ENCODE measurements around the gene DNMT3A. TPM values are rescaled to one million over a fixed set of nuclear protein-coding genes. Genes with fewer than 3 reads are reported as not detected.
"Not testable (repeated sequence)": the region's sequence is repeated elsewhere in the genome, so short reads cannot be mapped to it uniquely, and the experiment has no call there.

Gene DNMT3A
- total RNA-seq, 2 experiments from 2014 or later: 43.2 to 45.5 TPM

DNA sequence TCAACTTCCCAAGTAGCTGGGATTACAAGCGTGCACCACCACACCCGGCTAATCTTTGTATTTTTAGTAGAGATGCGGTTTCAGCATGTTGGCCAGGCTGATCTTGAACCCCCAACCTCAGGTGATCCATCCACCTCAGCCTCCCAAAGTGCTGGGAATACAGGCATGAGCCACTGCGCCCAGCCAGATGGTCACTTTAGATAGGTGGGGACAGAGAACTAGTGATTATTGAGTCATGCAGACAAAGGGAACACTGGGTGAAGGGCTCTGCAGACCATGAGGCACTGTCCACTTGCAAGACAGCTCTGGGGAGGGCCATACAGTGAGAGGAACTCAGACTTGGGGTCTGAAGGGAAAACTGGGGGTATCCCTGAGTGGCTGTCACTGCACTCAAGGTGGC, 114.9 kb downstream of the DNMT3A start:
- no peaks in the 10 kb centered on the region for H3K36me3 Mint-ChIP-seq (ENCODE audit: low read depth)
- CTCF ChIA-PET: no interaction called here

DNA sequence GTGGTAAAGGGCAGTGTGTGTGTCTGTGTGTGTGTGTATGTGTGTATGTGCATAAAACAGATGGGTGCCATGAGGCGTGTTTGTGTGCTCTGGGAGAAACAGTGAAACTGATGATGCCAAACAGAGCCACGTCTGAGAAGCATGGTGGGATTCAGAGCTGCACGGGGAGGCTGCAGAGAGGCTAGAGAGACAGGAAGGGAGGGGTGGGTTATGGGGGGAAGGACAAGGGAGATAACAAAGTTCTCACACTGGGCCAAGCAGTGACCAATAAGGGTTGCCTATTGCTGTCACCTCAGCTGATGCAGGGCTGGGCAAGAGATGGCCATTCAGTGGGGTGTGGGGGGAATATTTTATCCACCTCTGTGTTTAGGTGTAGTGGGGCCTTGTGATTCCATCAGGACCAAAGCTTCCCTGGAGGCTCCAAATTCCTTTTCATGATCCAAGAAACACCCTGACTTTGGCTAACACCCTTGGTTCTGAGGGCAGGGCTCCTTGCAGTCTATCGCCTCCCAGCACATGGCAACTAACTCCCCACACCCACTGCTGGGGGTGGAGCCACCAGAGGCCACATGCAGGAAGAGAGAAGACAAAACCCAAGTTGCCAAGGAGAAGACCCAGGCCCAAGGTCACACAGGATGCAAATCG, 119.1 kb downstream of the DNMT3A start:
- H3K4me3 Mint-ChIP-seq: no peak overlapping the region
- H3K4me1 Mint-ChIP-seq: peaks cover 22% of the 10 kb centered on the region
- POLR2A ChIA-PET: no interaction called here
- no peaks in the 10 kb centered on the region for H3K27me3 Mint-ChIP-seq
- no peak for DNase-seq
- H3K9me3 Mint-ChIP-seq: no peaks in the 10 kb centered on the region
- no peak overlapping the region for H3K27ac Mint-ChIP-seq
- no peaks in the 10 kb centered on the region for H3K36me3 Mint-ChIP-seq (ENCODE audit: low read depth)
- CTCF ChIA-PET: interaction anchor here (0.7 kb wide), 1 partner anchor 135 kb away, joined by 3 read pairs; no protein-coding TSS in a partner anchor

More for the DNA sequence above, 114.9 kb downstream of the DNMT3A start:
- H3K27me3 Mint-ChIP-seq: no peaks in the 10 kb centered on the region
- DNase-seq: no peak
- peaks cover 18% of the 10 kb centered on the region for H3K4me1 Mint-ChIP-seq
- no peak overlapping the region for H3K27ac Mint-ChIP-seq
- H3K9me3 Mint-ChIP-seq: no peaks in the 10 kb centered on the region
- H3K4me3 Mint-ChIP-seq: no peak overlapping the region
- POLR2A ChIA-PET: no interaction called here

DNA sequence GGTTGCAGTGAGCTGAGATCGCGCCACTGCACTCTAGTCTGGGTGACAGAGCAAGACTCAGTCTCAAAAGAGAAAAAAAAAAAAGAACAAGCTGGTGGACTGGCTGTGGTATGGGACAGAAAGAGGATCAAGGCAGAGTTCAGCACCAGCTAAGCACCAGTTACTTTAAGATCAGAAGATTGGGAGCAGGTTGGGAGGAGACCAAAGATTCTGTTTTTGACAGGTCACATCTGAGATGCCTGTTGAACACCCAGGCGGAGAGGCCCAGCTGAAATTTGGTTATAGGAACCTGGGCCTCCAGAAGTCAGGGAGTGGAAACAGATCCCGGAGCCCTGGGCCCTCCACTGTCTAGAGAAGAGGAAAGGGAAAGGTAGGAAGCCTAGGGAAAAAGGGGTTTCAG, 120.1 kb downstream of the DNMT3A start:
- H3K4me3 Mint-ChIP-seq: no peak overlapping the region
- ChIA-PET POLR2A (interaction anchor here (0.9 kb wide), 1 partner anchor 65 kb away, joined by 3 read pairs; no protein-coding TSS in a partner anchor), CTCF (interaction anchor here (1.2 to 1.6 kb wide), 2 partner anchors 25 to 140 kb away, joined by 3 to 4 read pairs; no protein-coding TSS in a partner anchor)
- peaks cover 19% of the 10 kb centered on the region for H3K4me1 Mint-ChIP-seq
- H3K27ac Mint-ChIP-seq: no peak overlapping the region
- DNase-seq: no peak
- no peaks in the 10 kb centered on the region for H3K27me3 Mint-ChIP-seq
- no peaks in the 10 kb centered on the region for H3K9me3 Mint-ChIP-seq
- H3K36me3 Mint-ChIP-seq (ENCODE audit: low read depth): no peaks in the 10 kb centered on the region

DNA sequence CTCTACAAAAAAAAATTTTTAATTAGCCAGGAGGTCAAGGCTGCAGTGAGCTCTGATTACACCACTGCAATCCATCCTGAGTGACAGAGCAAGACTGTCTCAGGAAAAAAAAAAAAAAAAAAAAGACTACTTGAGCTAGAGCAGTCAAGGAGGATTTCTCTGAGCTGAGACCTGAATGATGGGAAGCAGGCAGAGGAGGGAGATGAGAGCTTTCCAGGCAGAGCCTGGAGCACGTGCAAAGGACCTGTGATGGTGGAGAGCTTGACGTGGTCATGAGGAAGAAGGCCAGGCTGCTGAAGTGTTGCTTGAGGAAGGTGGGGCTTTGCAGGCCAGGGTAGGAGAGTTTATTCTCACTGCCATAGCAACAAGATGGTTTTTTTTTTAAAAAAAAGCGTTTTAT, 121.4 kb downstream of the DNMT3A start:
- no peak overlapping the region for H3K4me3 Mint-ChIP-seq
- no peaks in the 10 kb centered on the region for H3K36me3 Mint-ChIP-seq (ENCODE audit: low read depth)
- H3K4me1 Mint-ChIP-seq: peaks cover 19% of the 10 kb centered on the region
- ChIA-PET POLR2A (no interaction called here), CTCF (interaction anchor here (1.2 to 1.6 kb wide), 2 partner anchors 23 to 142 kb away, joined by 3 to 4 read pairs; no protein-coding TSS in a partner anchor)
- H3K9me3 Mint-ChIP-seq: no peaks in the 10 kb centered on the region
- H3K27me3 Mint-ChIP-seq: no peaks in the 10 kb centered on the region
- DNase-seq: no peak
- H3K27ac Mint-ChIP-seq: no peak overlapping the region

DNA sequence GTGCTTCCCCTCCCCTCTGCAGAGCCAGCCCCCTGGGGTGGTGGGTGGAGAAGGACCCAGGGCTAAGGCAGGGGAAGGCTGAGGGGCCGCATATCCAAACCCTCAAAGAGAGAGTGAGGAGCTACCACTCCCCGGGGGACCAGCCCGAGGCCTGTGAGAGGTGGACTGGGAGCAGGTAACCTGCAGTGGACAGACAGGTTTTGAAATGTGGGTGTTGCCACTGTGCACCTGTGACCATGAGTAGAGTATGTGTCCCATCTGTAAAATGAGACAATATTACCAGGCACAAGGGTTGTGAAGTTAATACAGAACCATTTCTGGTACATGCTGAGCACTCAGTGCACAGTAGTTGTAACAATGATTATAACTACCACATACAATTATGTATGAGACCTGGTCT, 122.1 kb downstream of the DNMT3A start:
- peaks cover 15% of the 10 kb centered on the region for H3K4me1 Mint-ChIP-seq
- H3K9me3 Mint-ChIP-seq: no peaks in the 10 kb centered on the region
- no peak overlapping the region for H3K27ac Mint-ChIP-seq
- ChIA-PET POLR2A (no interaction called here), CTCF (interaction anchor here (1.1 kb wide), 1 partner anchor 10 kb away, joined by 3 read pairs; no protein-coding TSS in a partner anchor)
- no peak overlapping the region for H3K4me3 Mint-ChIP-seq
- no peaks in the 10 kb centered on the region for H3K27me3 Mint-ChIP-seq
- DNase-seq: no peak
- no peaks in the 10 kb centered on the region for H3K36me3 Mint-ChIP-seq (ENCODE audit: low read depth)

DNA sequence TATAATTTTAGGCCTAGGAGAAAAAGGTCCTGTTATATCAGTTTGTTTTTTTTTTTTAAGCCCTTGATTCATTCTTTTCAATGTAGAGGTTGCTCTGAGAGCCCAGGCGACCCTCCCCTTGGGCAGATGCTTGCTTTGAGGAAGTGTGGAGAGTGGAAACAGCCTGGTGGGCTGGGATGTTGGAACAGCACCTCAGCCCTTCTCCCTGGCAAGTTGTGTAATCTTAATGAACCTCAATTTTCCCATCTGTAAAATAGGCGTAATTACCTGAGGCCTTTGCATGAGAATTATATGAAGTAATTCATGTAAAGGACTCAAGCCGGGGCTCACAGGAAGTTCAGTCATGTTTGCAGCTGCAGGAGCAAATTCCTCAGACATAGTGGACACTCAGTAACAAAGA, 123.6 kb downstream of the DNMT3A start:
- Mint-ChIP-seq H3K4me3 (no peak overlapping the region), H3K9me3 (no peaks in the 10 kb centered on the region), H3K4me1 (peaks cover 13% of the 10 kb centered on the region), H3K27me3 (no peaks in the 10 kb centered on the region), H3K27ac (no peak overlapping the region), H3K36me3 (ENCODE audit: low read depth) (no peaks in the 10 kb centered on the region)
- ChIA-PET POLR2A (no interaction called here), CTCF (no interaction called here)
- DNase-seq: no peak

DNA sequence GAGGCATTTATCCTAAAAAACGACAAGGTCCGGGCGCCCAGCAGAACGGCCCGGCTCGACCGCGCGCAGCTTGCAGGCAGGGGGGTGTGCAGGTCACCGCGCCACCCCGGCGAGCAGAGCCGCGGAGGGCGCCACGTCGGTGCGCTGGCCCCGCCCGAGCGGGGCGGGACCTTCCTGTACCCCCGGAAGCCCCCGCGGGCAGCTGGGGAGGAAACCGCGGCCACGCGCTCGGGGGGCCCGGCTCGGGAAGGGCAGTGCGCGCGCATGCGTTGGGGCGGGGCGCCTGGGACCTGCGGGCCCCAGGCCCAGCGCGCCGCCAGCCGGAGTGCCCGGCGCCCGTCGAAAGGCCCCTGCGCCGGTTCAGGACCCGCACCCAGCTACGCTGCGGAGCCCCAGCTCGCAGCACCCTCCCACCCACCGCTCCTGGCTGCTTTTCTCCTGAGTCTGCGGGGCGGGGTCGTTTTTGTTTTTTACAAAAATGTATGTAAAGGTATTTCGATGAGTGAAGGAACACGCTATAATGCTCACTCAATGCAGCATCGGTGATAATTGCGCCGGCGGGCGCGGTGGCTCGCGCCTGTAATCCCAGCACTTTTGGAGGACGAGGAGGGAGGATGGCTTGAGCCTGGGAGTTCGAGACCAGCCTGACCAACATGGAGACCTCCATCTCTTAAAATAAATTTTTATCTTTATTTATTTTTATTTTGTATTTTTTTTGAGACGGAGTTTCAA, 125.6 kb downstream of the DNMT3A start:
- no peaks in the 10 kb centered on the region for H3K36me3 Mint-ChIP-seq (ENCODE audit: low read depth)
- no peaks in the 10 kb centered on the region for H3K9me3 Mint-ChIP-seq
- ChIA-PET POLR2A (interaction anchor here (1.1 to 1.2 kb wide), 3 partner anchors 37 to 147 kb away, joined by 3 to 4 read pairs (median 3); no protein-coding TSS in a partner anchor), CTCF (interaction anchor here (0.6 to 0.7 kb wide), 2 partner anchors 10 to 15 kb away, joined by 3 to 4 read pairs; no protein-coding TSS in a partner anchor)
- H3K27me3 Mint-ChIP-seq: no peaks in the 10 kb centered on the region
- peak overlapping the region; percentile 71 for H3K27ac Mint-ChIP-seq
- H3K4me3 Mint-ChIP-seq: peak overlapping the region; percentile 67
- H3K4me1 Mint-ChIP-seq: peaks cover 16% of the 10 kb centered on the region
- DNase-seq: peak; percentile 87

DNA sequence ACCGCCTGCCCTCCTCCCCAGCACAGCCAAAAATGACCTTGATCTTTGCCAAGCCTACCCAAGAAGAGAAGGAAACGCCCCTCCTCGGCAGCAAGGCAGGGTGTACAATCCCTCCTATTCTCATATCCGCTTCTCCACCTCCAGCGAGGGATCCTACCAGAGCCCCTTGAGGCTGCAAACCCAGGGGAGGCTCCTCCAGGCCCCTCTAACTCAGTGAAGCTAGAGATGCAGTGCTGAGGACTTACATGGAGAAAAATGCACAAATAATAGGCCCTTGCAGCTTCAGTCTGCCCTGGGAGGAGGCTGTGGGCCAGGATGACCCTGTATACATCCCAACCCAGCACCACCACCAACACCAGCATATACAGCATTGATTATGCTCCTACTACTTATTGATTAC, 126.5 kb downstream of the DNMT3A start:
- no peaks in the 10 kb centered on the region for H3K27me3 Mint-ChIP-seq
- DNase-seq: no peak
- no peaks in the 10 kb centered on the region for H3K9me3 Mint-ChIP-seq
- H3K36me3 Mint-ChIP-seq (ENCODE audit: low read depth): no peaks in the 10 kb centered on the region
- POLR2A ChIA-PET: interaction anchor here (1.1 kb wide), 1 partner anchor 37 kb away, joined by 3 read pairs; no protein-coding TSS in a partner anchor
- peaks cover 21% of the 10 kb centered on the region for H3K4me1 Mint-ChIP-seq
- peak overlapping the region; percentile 71 for H3K27ac Mint-ChIP-seq
- H3K4me3 Mint-ChIP-seq: peak overlapping the region; percentile 65
- CTCF ChIA-PET: interaction anchor here (0.7 kb wide), 1 partner anchor 16 kb away, joined by 3 read pairs; no protein-coding TSS in a partner anchor

DNA sequence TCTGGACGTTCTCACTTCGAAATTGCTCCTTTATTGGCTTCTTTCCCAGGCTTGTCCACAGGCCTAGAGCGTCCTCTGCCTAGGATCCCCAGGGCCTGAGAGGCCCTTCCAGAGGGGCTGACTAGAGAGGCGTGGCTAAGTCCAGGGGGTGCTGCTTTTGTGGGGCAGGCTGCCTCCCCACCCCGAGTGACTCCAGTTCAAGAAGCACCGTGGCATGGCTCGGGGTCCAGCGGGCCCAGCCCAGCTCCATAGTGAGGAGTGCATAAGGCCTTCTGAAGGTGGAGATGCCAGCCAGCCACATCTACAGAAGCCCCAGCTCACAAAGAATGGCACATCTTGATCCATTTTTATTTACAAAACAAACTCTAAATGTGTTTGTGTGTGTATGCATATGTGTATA, 128.5 kb downstream of the DNMT3A start:
- no peak overlapping the region for H3K4me3 Mint-ChIP-seq
- H3K36me3 Mint-ChIP-seq (ENCODE audit: low read depth): no peaks in the 10 kb centered on the region
- DNase-seq: no peak
- H3K4me1 Mint-ChIP-seq: peaks cover 28% of the 10 kb centered on the region
- no peaks in the 10 kb centered on the region for H3K9me3 Mint-ChIP-seq
- CTCF ChIA-PET: no interaction called here
- POLR2A ChIA-PET: no interaction called here
- H3K27me3 Mint-ChIP-seq: no peaks in the 10 kb centered on the region
- no peak overlapping the region for H3K27ac Mint-ChIP-seq

DNA sequence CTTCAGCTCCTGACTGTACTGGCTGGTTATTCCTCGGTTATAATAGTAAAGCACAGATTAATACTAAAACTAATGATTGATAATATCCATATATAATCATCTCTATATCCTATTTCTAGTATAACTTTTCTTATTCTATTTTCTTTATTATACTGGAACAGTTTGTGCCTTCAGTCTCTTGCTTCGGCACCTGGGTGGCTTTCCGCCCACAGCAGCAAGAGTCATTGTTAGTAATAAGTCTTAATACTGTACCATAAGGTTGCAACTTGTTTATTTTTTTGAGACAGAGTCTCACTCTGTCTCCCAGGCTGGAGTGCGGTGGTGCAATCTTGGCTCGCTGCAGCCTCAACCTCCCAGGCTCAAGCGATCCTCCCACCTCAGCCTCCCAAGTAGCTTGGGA, 130.8 kb downstream of the DNMT3A start:
- POLR2A ChIA-PET; DNase-seq; H3K4me3 Mint-ChIP-seq; H3K27ac Mint-ChIP-seq; H3K27me3 Mint-ChIP-seq; CTCF ChIA-PET; H3K9me3 Mint-ChIP-seq; H3K36me3 Mint-ChIP-seq (ENCODE audit: low read depth): not testable (repeated sequence)
- peaks cover 24% of the 10 kb centered on the region for H3K4me1 Mint-ChIP-seq

DNA sequence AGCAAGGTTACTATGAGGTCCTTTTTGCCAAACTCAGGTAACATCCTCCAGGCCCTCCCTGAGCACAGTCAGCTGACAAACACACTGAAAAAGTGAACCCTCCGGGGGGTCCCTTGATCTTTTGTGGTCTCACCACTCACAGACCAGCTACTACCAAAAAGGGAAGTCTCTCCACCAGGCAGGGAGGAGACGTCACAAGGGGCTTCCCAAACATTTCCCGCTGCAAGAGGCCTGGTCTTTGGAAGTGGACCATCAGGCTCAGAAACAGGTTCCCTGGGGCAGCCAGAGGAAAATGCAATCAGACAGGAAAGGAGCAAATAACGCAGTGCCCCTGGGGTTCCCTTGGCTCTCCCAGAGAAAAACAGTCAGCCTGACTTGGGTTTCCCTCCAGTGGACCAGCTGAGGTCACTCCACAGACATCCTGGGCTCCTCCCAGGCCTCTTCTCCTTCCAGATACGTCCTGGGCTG, 134.6 kb downstream of the DNMT3A start:
- no peak for DNase-seq
- H3K4me3 Mint-ChIP-seq: no peak overlapping the region
- H3K27ac Mint-ChIP-seq: no peak overlapping the region
- POLR2A ChIA-PET: no interaction called here
- H3K27me3 Mint-ChIP-seq: no peaks in the 10 kb centered on the region
- CTCF ChIA-PET: interaction anchor here (0.6 to 1.5 kb wide), 2 partner anchors 10 to 372 kb away, joined by 3 to 7 read pairs; no protein-coding TSS in a partner anchor
- no peaks in the 10 kb centered on the region for H3K36me3 Mint-ChIP-seq (ENCODE audit: low read depth)
- no peaks in the 10 kb centered on the region for H3K9me3 Mint-ChIP-seq
- peaks cover 25% of the 10 kb centered on the region for H3K4me1 Mint-ChIP-seq

DNA sequence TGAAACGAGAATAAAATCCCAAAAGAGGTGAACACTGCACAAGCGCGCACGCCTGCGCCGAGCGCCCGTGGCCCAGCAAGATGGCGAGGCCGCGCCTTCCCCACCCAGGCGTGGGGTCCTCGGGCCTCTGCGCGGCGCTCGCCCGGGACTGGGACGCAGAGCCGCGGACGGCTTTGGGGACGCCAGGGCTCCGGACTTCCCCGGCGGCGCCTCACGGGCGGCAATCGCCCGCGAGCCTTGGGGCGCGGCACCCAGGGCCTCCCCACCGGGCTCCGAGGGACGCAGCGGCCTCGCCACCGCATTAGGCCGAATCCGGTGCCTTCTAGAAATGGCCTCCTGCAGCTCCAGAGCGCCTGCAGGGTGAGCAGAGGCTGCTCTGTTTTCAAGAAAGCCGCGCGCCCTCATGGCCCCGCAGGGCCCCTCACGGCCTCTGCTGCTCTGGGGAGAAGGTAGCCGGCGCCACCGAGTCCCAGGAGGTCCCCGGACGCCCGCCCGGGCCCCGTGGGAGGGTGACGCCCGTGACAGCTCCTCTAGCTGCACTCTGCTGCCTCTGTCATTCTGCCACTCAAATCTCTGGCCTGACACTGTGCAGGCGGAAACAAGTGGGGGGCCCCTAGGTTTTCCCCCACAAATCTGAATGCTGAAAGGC, 137.4 kb downstream of the DNMT3A start:
- Mint-ChIP-seq H3K36me3 (ENCODE audit: low read depth) (no peaks in the 10 kb centered on the region), H3K9me3 (no peaks in the 10 kb centered on the region), H3K27ac (no peak overlapping the region), H3K4me3 (no peak overlapping the region), H3K27me3 (peaks cover 2% of the 10 kb centered on the region), H3K4me1 (peaks cover 10% of the 10 kb centered on the region)
- ChIA-PET CTCF (no interaction called here), POLR2A (no interaction called here)
- DNase-seq: no peak

DNA sequence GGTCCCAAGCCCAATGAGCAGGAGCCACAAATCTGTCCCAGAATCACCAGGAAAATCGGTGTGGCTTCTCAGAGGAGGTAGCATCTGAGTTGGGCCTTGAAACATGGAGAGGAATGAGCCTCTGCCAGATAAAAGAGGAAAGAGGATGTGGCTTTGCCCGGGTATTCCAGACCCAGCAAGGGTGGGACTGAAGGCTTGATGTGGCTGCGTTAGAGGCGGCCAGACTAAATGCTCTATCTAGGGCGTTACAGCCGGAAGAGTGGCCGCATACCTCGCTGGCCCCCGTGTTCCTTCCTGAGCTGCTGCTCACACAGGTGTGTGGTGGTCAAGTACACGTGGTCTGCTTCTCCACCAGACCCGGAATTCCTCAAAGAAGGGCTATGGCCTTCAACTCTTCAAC, 139.4 kb downstream of the DNMT3A start:
- Mint-ChIP-seq H3K4me1 (peaks cover 8% of the 10 kb centered on the region), H3K27me3 (peaks cover 12% of the 10 kb centered on the region), H3K27ac (no peak overlapping the region), H3K4me3 (no peak overlapping the region), H3K9me3 (no peaks in the 10 kb centered on the region), H3K36me3 (ENCODE audit: low read depth) (no peaks in the 10 kb centered on the region)
- POLR2A ChIA-PET: no interaction called here
- CTCF ChIA-PET: no interaction called here
- DNase-seq: no peak
